ENCODE results near the gene ZNF844. TPM values are rescaled to one million over a fixed set of nuclear protein-coding genes. Genes with fewer than 3 reads are reported as not detected.
"Not testable (repeated sequence)": the region's sequence is repeated elsewhere in the genome, so short reads cannot be mapped to it uniquely, and the experiment has no call there.

Gene ZNF844
- polyA plus RNA-seq (ENCODE audit: insufficient read length), result 10.0 TPM

DNA sequence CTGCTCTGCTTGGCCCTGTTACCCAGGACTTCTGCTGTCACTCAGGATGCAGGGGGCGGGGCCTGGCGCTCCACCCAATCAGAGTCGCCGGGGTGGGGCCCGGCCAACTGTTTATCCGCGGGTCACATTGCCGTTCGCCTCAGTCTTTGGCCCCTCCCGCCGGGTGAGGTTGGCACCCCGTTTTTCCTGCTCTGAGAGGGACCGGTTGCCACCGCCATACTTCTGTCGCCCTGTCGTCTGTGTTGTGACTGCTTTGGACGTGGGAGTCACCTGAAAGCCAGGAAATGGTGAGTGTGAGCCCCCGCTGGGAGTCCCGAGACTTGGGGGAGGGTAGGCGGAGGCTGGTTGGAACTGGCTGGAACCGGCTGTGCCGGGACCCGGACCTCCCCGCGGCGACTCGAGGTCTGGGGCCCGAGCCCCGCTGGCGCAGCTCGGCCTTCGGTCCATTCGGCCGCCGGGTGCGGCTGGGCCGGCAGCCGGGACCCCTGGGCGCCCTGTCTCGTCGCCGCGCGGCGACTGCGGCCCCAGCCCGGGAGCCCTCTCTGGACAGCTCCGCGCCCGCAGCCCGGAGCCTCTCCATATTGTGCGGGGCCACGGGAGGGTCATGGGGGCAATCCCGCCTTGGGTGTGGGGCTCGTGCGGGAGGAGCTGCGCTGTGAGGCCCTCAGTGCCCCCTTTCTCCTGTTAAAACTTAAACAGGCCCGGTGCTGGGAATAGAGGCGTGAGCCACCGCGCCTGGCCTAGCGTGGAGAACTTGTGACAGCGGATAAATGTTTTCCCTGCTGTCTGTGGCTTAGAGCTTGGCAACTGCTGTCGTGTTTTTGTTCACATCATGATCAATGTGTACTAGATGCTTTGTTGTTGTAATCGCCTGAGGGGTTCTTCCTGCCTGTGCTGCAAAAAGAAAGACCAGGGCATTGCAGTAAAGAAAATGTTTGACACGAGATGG is at the start of gene ZNF844:
Gene ZNF844, plus strand, starts transcription at position 142 of the 949 bp plus-strand sequence. Its CDS starts 143 bp downstream, at position 285.
- peak; percentile 68 for DNase-seq (ENCODE audit: low read depth)

DNA sequence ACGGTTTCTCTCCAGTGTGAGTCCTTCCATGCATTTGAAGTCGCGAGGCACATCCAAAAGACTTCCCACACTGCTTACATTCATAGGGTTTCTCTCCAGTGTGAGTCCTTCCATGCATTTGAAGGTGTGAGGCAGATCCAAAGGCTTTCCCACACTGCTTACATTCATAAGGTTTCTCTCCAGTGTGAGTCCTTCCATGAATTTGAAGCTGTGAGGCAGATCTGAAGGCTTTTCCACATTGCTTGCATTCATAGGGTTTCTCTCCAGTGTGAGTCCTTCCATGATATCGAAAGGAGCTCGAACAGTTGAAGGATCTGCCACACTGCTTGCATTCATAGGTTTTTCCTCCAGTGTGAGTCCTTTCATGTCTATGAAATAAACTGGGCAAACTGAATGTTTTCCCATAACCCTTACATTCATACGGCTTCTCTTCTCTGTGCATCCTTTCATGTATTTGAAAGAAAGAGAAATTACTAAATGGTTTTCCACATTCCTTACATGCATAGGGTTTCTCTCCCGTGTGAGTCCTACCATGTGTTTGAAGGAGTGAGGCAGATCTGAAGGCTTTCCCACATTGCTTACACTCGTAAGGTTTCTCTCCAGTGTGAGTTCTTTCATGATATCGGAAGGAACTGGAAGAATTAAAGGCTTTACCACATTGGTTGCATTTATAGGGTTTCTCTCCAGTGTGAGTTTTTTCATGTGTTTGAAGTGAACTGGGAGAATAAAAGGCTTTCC is 49.3 kb upstream of the ZNF844 start:
- DNase-seq (ENCODE audit: low read depth), result no peak

DNA sequence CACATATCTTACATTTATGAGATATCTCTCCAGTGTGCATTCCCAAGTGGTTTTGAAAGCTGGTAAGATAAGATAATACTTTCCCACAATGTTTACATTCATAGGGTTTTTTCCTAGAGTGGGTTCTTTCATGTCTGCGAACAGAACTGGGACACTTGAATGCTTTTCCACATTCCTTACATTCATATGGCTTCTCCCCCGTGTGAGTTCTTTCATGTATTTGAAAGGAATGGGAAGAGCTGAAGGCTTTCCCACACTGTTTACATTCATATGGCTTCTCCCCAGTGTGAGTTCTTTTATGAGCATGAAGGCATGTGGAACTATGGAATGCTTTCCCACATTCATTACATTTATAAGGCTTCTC is 48.8 kb upstream of the ZNF844 start:
- no peak for DNase-seq (ENCODE audit: low read depth)

DNA sequence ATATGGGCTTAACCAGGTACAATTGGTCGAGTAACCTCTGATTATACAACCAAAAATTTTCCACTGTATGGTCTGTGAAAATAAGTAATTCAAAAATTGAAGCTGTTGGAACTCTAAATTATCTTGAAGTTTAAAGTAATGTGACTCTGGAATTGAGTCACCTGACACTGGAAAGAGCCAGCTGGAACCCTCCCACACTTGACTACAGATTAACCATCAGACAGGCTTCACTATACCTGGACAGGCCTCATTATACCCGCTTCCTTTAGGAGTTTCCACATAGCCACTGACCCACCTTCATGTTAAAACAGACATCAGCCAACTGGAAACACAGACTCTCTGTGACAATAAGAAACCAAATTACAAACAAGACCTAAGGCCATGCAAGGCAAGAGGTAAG is 30.3 kb upstream of the ZNF844 start:
- no peak for DNase-seq (ENCODE audit: low read depth)

DNA sequence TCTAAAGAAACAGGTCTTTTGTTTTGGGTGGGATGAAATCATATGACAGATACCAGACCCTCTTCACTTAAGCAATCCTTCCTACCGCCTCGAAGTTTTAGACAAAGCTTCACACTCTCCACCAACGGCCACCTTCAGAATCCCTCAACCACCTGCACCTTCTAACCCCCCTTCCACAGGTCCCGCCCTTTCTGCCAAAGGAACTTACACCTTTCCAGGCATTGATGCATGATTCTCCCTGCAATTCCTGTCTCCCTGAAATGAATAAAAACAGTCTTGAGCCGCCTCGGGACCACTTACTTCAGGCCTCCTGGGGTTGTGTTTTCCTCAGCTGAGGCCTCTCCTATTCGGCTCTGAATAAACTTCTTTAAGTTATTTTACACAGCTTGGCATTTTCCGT is 29.9 kb upstream of the ZNF844 start:
- no peak for DNase-seq (ENCODE audit: low read depth)

DNA sequence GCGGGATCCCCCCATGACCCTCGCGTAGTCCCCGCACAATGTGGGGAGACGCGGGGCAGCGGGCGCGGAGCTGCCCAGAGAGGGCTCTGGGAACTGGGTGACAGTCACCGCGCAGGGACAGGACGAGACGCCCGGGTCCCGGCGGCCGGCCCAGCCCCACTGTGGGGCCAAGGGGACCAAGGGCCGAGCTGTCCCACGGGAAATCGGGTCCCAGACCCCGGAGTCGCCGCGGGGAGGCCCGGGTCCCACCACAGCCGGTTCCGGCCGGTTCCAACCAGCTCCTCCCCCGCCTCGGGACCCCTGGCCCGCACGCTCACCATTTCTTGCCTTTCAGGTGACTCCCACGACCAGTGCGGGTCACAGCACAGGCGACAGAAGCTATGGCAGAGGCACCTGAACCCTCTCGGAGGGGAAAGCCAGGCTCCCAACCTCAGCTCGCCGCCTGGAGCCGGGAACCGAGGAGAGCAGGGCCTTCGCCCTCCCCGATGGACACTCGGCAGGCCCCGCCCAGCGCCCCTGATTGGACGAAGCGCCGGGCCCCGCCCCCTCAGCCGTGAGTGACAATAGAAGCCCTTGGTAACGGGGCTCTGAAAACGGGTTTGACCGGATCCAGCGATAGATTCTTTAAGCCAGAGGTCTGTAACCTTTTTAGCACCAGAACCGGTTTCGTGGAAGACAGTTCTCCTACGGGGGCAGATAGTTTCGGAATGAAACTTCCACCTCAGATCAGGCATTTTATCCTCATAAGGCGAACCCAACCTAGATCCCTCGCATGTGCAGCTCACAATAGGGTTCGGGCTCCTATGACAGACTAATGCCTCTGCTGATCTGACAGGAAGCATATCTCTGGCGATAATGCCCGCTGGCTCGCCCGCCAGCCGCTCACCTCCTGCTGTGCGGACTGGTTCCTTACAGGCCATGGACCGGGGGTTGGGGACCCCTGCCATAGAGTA is 29.0 kb upstream of the ZNF844 start, which contains the start of gene ZNF433:
Gene ZNF433, minus strand, starts transcription at position 460 of the 953 bp plus-strand sequence. Its CDS starts 140 bp downstream, at position 320.
- DNase-seq (ENCODE audit: low read depth), result no peak

DNA sequence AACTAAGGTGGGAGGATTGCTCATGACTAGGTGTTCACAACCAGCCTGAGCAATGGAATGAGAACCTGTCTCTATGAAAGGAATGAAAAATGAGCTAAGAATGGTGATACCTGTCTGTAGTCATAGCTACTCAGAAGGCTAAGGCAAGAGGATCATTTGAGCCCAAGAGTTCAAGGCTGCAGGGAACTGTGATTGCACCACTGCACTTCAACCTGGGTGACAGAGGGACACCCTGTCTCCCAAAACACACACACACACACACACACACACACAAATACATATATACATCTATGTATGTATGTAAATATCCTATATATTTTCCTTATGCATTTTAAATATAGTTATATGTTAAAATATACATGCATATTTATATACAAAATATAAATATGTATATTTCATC is 21.6 kb upstream of the ZNF844 start:
- DNase-seq (ENCODE audit: low read depth), result no peak

DNA sequence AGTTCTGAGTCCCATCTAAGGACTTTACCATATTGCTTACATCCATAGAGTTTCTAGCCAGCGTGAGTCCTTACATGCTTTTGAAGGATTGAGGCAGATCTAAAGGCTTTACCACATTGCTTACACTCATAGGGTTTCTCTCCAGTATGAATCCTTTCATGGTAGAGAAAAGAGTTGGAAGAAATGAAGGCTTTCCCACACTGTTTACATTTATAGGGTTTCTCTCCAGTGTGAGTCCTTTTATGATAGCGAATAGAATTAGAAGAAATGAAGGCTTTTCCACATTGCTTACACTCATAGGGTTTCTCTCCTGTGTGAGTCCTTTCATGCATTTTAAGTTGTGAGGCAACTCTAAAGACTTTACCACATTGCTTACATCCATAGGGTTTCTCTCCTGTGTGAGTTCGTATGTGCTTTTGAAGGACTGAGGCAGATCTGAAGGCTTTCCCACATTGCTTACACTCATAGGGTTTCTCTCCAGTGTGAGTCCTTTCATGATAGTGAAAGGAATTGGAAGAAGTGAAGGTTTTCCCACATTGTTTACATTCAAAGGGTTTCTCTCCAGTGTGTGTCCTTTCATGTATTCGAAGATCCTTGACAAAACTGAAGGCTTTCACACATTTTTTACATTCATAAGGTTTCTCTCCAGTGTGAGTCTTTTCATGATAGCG is 20.6 kb upstream of the ZNF844 start:
- no peak for DNase-seq (ENCODE audit: low read depth)

DNA sequence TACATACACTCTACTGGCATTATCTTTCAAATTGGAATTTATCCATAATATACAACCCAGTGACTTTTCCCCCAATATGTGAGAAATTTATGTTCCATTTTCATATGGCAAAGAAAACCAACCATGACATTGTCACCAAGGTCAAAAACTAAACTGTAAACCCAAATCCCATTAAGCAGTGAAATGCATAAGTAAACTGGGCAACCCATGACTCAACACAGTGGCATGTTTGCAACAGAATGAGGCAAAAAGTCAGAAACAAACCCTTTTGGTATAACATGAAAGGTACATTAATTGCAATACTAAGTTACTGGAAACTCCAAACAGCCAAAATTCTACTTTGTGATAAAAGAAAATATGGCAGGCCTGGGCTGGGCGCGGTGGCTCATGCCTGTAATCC is 16.7 kb upstream of the ZNF844 start:
- DNase-seq (ENCODE audit: low read depth), result no peak

DNA sequence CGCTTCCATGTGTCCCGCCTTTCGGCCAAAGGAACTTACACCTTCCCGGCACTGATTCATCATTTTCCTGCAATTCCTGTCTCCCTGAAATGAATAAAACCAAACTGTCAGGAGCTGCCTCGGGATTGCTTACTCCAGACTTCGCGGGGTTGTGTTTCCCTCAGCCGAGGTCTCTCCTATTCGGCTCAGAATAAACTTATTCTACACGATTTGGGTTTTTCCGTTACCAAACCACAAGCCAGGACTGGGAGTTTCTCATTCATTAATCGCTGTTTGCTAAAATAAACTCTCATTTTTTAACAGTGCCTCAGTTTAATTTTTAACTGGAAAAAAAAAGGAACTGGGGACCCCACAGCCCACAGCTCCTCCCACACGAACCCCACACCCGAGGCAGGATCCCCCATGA is 12.4 kb upstream of the ZNF844 start:
- DNase-seq (ENCODE audit: low read depth), result no peak

DNA sequence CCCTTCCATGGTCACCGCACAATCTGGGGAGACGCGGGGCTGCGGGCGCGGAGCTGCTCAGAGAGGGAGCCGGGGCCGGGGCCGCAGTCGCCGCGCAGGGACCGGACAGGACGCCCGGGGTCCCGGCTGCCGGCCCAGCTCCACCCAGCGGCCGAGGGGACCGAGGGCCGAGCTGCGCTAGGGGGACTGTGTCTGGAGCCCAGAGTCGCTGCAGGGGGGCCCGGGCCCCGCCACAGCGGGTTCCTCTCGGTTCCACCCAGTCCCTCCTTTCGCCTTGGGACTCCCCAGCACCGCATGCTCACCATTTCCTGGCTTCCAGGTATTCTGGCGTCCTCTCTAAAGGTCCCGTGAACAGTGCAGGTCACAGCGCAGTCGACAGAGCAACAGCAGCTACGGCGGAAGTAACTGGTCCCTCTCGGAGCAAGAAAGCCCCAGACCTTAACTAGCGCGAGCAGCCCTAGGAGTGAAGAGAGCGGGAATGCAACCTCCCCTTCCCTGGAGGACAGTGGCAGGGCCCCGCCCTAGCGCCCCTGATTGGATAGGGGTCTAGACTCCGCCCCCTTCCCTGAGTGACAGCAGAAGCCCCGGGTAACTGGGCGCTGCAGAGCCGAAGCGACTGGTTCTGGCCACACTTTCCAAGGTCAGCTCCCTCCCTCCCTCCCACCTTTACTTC is 11.9 kb upstream of the ZNF844 start, which contains the start of gene ZNF878:
Gene ZNF878, minus strand, starts transcription at position 465 of the 673 bp plus-strand sequence. Its CDS starts 160 bp downstream, at position 305.
- no peak for DNase-seq (ENCODE audit: low read depth)

DNA sequence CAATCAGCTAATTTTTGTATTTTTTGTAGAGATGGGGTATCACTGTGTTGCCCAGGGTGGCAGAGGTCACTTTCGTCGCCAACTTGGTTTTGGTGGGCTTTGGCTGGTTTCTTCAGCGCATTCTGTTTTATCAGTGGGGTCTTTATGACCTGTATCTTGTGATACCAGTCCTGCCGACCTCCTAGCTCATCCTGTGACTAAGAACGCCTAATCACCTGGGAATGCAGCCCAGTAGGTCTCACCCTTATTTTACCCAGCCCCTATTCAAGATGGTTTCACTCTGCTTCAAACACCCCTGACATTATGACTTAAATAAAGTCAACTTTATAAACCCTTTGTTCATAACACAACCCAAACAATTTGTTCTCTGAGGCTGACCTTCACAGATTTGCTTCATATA is 8.7 kb upstream of the ZNF844 start:
- DNase-seq (ENCODE audit: low read depth), result no peak

DNA sequence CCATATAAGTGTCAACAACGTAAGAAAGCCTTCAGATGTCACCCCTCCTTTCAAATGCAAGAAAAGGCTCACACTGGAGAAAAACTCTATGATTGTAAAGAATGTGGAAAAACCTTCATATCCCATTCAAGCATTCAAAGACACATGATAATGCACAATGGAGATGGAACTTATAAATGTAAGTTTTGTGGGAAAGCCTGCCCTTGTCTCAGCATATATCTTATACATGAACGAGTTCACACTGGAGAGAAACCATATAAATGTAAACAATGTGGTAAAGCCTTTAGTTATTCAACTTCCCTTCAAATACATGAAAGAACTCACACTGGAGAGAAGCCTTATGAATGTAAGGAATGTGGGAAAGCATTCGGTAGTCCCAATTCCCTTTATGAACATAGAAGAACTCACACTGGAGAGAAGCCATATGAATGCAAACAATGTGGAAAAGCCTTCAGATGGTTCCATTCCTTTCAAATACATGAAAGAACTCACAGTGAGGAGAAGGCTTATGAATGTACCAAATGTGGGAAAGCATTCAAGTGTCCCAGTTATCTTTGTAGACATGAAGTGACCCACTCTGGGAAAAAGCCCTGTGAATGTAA is 11.1 kb downstream of the ZNF844 start:
- no peak for DNase-seq (ENCODE audit: low read depth)

DNA sequence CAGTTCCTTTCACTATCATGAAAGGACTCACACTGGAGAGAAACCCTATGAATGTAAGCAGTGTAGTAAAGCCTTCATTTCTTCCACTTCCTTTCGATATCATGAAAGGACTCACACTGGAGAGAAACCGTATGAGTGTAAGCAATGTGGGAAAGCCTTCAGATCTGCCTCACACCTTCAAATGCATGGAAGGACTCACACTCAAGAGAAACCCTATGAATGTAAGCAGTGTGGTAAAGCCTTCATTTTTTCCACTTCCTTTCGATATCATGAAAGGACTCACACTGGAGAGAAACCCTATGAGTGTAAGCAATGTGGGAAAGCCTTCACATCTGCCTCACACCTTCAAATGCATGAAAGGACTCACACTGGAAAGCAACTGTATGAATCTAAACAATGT is 11.8 kb downstream of the ZNF844 start:
- DNase-seq (ENCODE audit: low read depth), result not testable (repeated sequence)

DNA sequence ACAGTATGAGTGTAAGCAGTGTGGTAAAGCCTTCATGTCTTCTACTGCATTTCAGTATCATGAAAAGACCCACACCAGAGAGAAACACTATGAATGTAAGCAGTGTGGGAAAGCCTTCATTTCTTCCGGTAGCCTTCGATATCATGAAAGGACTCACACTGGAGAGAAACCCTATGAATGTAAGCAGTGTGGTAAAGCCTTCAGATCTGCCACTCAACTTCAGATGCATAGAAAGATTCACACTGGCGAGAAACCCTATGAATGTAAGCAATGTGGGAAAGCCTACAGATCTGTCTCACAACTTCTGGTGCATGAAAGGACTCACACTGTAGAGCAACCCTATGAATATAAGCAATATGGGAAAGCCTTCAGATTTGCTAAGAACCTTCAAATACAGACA is 12.8 kb downstream of the ZNF844 start:
- no peak for DNase-seq (ENCODE audit: low read depth)

DNA sequence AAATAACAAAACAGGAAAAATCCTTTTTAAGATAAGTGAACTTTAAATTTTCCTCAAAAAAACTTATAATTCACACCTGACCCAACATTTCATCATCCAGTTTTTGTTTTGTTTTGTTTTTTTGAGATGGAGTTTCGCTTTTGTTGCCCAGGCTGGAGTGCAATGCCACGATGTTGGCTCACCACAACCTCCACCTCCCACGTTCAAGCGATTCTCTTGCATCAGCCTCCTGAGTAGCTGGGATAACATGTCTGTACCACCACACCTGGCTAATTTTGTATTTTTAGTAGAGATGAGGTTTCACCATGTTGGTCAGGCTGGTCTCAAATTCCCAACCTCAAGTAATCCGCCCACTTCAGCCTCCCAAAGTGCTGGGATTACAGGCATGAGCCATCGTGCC is 18.8 kb downstream of the ZNF844 start:
- not testable (repeated sequence) for DNase-seq (ENCODE audit: low read depth)

DNA sequence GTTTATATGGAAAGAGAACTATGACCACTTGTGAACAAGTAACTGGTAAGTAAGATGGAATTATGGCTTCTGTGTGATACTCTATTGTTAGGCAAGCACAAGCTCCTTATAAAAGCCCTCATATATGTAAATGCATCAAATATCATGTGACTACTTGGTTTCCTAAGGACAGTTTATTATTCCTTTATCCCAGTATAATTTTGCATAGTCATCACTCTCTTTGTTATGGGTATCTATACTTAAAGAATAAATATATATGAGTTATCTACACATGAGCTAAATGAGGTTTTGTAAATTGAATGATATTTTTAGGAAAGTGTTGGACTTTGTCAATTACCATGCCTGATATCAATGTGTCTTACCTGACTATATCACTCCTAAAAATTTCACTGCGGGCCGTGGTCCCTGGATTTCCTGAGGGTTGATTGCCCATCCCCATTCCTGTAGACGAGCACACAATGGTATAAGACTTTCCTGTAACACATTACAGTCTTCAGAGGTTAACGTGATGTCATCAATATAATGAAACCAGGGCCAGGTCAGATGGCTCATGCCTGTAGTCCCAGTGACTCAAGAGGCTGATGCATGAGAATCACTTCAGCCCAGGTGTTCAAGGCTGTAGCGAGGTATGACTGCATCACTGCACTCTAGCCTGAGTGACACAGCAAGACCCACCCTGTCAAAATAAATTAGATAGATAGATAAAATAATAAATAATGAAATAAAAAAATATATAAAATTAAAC is 20.7 kb downstream of the ZNF844 start:
- DNase-seq (ENCODE audit: low read depth), result no peak

DNA sequence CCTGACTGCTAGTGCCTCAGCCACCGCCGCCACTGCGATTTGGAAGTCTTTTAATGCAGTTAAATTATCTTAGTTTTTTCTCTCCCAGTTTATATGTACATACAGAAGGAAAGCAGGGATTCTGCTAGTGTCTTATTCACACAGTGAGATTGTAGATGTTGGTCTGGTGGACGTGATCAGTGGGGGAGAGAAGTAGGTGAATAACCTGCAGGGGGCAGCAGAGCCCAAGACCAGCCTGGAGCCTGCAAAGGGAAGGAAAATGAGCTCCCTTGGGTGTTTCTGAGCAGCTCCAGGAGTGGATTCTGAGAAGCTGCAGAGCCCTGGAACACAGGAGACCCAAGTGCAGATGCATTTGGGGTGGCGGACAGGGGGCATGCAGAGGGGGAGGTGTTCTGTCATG is 26.3 kb downstream of the ZNF844 start:
- peak; percentile 53 for DNase-seq (ENCODE audit: low read depth)
